ENCODE data around the gene TMCC1. TPM values are rescaled to one million over a fixed set of nuclear protein-coding genes. Genes with fewer than 3 reads are reported as not detected.

The TMCC1 gene
- total RNA-seq, 1 donor from 2014 or later = 25.9 TPM

DNA sequence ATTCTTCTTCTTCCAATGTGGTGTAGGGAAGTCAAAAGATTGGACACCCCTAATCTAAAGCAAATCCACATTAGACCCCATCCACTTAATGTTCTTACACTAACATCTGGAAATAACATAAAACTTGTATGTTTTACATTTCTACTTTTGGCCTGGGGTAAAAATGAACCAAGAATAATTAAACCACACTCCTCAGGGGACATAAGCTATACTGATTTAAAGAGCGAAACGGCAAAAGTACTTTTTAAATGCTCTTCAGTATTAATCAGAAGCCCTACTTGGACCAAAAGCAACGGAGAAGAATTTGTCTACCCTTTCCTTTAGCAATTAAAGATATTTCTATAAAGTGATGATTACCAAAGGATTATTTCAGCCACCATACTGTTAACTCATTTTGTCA is 123.9 kb downstream of the TMCC1 start:
- Mint-ChIP-seq H3K4me1 (peaks cover 6% of the 10 kb centered on the region), H3K36me3 (ENCODE audit: low read depth) (peaks cover 3% of the 10 kb centered on the region), H3K27ac (no peak overlapping the region), H3K27me3 (no peaks in the 10 kb centered on the region), H3K9me3 (peaks cover 3% of the 10 kb centered on the region), H3K4me3 (no peak overlapping the region)
- CTCF ChIA-PET = no interaction called here
- POLR2A ChIA-PET = no interaction called here
- ATAC-seq (ENCODE audit: low read depth) (no peak), DNase-seq (no peak)
- intact Hi-C loops (cut with micrococcal nuclease) = no loop called here
- TF ChIP-seq, protein P1, sequence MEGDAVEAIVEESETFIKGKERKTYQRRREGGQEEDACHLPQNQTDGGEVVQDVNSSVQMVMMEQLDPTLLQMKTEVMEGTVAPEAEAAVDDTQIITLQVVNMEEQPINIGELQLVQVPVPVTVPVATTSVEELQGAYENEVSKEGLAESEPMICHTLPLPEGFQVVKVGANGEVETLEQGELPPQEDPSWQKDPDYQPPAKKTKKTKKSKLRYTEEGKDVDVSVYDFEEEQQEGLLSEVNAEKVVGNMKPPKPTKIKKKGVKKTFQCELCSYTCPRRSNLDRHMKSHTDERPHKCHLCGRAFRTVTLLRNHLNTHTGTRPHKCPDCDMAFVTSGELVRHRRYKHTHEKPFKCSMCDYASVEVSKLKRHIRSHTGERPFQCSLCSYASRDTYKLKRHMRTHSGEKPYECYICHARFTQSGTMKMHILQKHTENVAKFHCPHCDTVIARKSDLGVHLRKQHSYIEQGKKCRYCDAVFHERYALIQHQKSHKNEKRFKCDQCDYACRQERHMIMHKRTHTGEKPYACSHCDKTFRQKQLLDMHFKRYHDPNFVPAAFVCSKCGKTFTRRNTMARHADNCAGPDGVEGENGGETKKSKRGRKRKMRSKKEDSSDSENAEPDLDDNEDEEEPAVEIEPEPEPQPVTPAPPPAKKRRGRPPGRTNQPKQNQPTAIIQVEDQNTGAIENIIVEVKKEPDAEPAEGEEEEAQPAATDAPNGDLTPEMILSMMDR (IDR thresholded peaks at IDR 0.05) = no peak

DNA sequence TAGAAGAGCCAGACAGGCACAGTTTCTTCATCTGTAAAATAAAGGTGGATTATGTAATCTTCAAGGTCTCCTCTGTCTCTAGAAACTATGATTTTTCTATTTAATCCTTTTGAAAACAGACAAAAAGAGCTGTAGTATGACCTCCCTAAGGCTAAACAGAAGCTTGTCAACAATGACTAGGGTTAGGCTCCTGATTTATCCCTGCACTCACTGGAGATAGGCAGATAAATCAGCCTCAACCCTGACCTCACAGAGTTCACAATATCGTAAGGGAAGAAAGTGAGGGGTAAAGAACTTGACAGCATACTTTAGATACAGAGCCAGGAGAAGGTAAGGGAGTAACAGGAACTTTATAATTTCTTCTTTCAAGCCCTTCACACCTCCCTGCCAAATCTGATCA is 124.8 kb downstream of the TMCC1 start:
- TF ChIP-seq, protein P1 (IDR thresholded peaks at IDR 0.05) = no peak
- no peak for ATAC-seq (ENCODE audit: low read depth)
- CTCF ChIA-PET = interaction anchor here (0.5 kb wide), 1 partner anchor 38 kb away, joined by 4 read pairs; no protein-coding TSS in a partner anchor
- no peak overlapping the region for H3K27ac Mint-ChIP-seq
- no peaks in the 10 kb centered on the region for H3K27me3 Mint-ChIP-seq
- H3K4me1 Mint-ChIP-seq = peaks cover 2% of the 10 kb centered on the region
- POLR2A ChIA-PET = no interaction called here
- H3K36me3 Mint-ChIP-seq (ENCODE audit: low read depth) = no peaks in the 10 kb centered on the region
- intact Hi-C loops (cut with micrococcal nuclease) = no loop called here
- DNase-seq = no peak
- H3K9me3 Mint-ChIP-seq = no peaks in the 10 kb centered on the region
- H3K4me3 Mint-ChIP-seq = no peak overlapping the region

DNA sequence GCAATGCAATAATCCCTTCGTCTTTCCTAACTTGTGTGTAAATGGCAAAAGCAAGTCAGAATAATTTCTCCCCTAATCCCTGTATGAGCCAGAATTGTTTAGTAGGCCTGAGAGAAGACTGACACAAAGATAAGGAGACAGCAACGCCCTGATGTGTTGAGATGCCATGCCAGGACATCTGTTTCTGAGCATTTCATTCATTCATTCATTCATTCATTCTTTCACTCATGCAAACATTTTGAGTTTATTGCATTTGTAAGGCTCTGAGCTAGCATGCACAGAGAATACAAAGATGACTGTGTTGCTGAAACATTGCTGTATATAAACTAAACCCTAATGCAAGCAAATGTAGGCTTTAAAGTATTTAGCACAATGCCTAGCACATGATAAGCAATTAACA is 127.4 kb downstream of the TMCC1 start:
- TF ChIP-seq, protein P1 (IDR thresholded peaks at IDR 0.05) = no peak
- no peak overlapping the region for H3K4me3 Mint-ChIP-seq
- H3K9me3 Mint-ChIP-seq = no peaks in the 10 kb centered on the region
- no peaks in the 10 kb centered on the region for H3K36me3 Mint-ChIP-seq (ENCODE audit: low read depth)
- H3K27me3 Mint-ChIP-seq = no peaks in the 10 kb centered on the region
- intact Hi-C loops (cut with micrococcal nuclease) = no loop called here
- ChIA-PET CTCF (no interaction called here), POLR2A (no interaction called here)
- ATAC-seq (ENCODE audit: low read depth) (no peak), DNase-seq (no peak)
- H3K4me1 Mint-ChIP-seq = peaks cover 2% of the 10 kb centered on the region
- H3K27ac Mint-ChIP-seq = no peak overlapping the region

DNA sequence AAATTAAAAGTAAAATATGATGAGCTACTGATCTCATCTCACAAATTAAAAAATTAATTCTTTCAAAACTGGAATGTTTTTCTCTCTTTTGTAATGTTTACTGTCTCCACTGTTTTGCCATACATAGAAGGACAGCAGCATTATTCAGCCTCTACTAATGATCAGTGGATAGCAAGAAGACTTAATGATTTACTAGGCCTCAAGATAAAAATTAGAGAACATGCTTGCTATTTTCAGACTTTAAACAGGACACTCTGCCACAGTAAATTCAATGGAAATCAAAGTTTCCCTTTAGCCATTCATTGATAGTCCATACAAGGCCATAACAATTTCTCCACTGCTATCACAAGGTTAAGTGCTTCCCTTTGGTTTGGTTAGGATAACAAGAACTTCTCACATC is 129.4 kb downstream of the TMCC1 start:
- TF ChIP-seq, protein P1 (IDR thresholded peaks at IDR 0.05) = no peak
- ChIA-PET POLR2A (interaction anchor here (0.7 kb wide), 1 partner anchor 68 kb away, joined by 3 read pairs; no protein-coding TSS in a partner anchor), CTCF (no interaction called here)
- Mint-ChIP-seq H3K4me3 (no peak overlapping the region), H3K4me1 (peaks cover 2% of the 10 kb centered on the region), H3K27me3 (no peaks in the 10 kb centered on the region), H3K27ac (no peak overlapping the region), H3K9me3 (no peaks in the 10 kb centered on the region), H3K36me3 (ENCODE audit: low read depth) (no peaks in the 10 kb centered on the region)
- no peak for ATAC-seq (ENCODE audit: low read depth)
- DNase-seq = no peak
- intact Hi-C loops (cut with micrococcal nuclease) = no loop called here

DNA sequence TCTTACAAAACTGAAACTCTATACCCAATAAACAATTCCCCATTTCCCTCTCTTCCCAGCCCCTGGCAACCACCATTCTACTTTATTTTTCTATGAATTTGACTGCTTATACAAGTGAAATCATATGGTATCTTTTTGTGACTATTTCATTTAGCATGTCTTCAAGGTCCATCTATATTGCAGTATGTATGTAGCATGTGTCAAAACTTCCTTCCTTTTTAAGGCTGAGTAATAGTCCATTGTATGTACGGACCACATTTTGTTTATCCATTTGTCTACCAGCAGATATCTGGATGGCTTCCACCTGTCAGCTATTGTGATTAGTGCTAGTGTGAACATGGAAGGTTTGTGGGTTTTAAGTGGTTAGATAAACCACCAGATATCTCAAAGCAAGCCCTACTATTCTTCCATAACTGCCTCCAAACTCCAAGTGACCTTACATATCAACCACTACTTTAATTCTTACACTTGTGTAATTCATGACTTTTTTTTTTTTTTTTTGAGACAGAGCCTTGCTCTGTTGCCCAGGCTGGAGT is 134.7 kb downstream of the TMCC1 start:
- Mint-ChIP-seq H3K36me3 (ENCODE audit: low read depth) (peaks cover 17% of the 10 kb centered on the region), H3K4me1 (no peaks in the 10 kb centered on the region), H3K4me3 (no peak overlapping the region), H3K27ac (no peak overlapping the region), H3K27me3 (no peaks in the 10 kb centered on the region), H3K9me3 (peaks cover 5% of the 10 kb centered on the region)
- TF ChIP-seq, protein P1 (IDR thresholded peaks at IDR 0.05) = no peak
- DNase-seq (no peak), ATAC-seq (ENCODE audit: low read depth) (no peak)
- POLR2A ChIA-PET = no interaction called here
- intact Hi-C loops (cut with micrococcal nuclease) = no loop called here
- CTCF ChIA-PET = no interaction called here

Data from activated B cell treated with CpG ODN at 0.5 μM for 24 hours (primary cell).